Esophagus muscularis mucosa (tissue), 4 donors: ENCODE data around the gene ARHGAP9. TPM values are rescaled to one million over a fixed set of nuclear protein-coding genes. Genes with fewer than 3 reads are reported as not detected.

Experiments
- DNase-seq: peaks from one replicate; pipeline ENCODE4 v3.0.0-alpha.2; 2017; ENCODE audit errors: extremely low spot score
- H3K27ac ChIP-seq, 4 donors: fragments of 200-600 bp; sonication (generic); replicated peaks in 1 of 4; 1 replicate in 3 of 4; 2 replicates in 1 of 4; pipeline ENCODE4 v1.5.1; 2016 to 2019; ENCODE audit warnings: mild to moderate bottlenecking in 1 of 4
- H3K27me3 ChIP-seq, 4 donors: fragments of 200-600 bp; sonication (generic); one replicate each; pipeline versions ENCODE4 v1.5.1 to v1.6.0; 2016 to 2019
- H3K36me3 ChIP-seq, 4 donors: fragments of 200-600 bp; sonication (generic); one replicate each; pipeline ENCODE4 v1.5.1; 2016 to 2019
- H3K4me1 ChIP-seq, 4 donors: fragments of 200-600 bp; sonication (generic); one replicate each; pipeline ENCODE4 v1.5.1; 2016 to 2019
- H3K4me3 ChIP-seq, 4 donors: fragments of 200-600 bp; sonication (generic); 1 replicate in 2 of 4; 2 replicates in 2 of 4; pipeline ENCODE4 v1.5.1; 2016 to 2019; ENCODE audit warnings: mild to moderate bottlenecking in 4 of 4, moderate library complexity in 1 of 4
- H3K9me3 ChIP-seq, 4 donors: fragments of 200-600 bp; sonication (generic); 1 replicate in 3 of 4; 2 replicates in 1 of 4; pipeline ENCODE4 v1.5.1; 2016 to 2019
- EP300 ChIP-seq: sonication (generic); formaldehyde crosslinking; IDR thresholded peaks from one replicate; pipeline ENCODE4 v1.6.1; 2017; ENCODE audit warnings: antibody characterized with exemption
- POLR2A ChIP-seq: fragments of 450-650 bp; IDR thresholded peaks from one replicate; pipeline ENCODE4 v1.6.1; 2017; ENCODE audit warnings: antibody characterized with exemption, moderate library complexity, mild to moderate bottlenecking, low read depth
- POLR2AphosphoS5 ChIP-seq, 2 donors: sonication (generic); formaldehyde crosslinking; IDR thresholded peaks; one replicate each; pipeline ENCODE4 v1.6.1; 2017; ENCODE audit warnings: antibody characterized with exemption in 2 of 2
- WGBS: methylation state at CpG from one replicate; pipeline ENCODE4 v1.1.5; 2018; 5-methylcytosine and 5-hydroxymethylcytosine counted together
- intact Hi-C: fragments of 100-400 bp; cut with DNase I; formaldehyde crosslinking; loops from one replicate; pipeline ENCODE4 v1.15.1; 2023
- total RNA-seq, 4 donors: library from RNA; depleted of rRNA; stranded (reverse); fragments of >200 nt; gene quantifications; one replicate each; pipeline versions ENCODE4 v1.1.0 to v1.2.1, GENCODE V29; 2016
- TF ChIP-seq, protein P1 (sequence below), 3 experiments: fragments of 200-600 bp in 2 of 3; fragments of 450-650 bp in 1 of 3; sonication (generic) in 2 of 3; IDR thresholded peaks; one replicate each; pipeline ENCODE4 v1.5.1; 2017 to 2019; ENCODE audit warnings: antibody characterized with exemption in 3 of 3, mild to moderate bottlenecking in 2 of 3, moderate library complexity in 1 of 3

Gene ARHGAP9
- total RNA-seq, 4 donors from 2014 or later = 6.0 to 12.9 (median 8.8) TPM

- TF ChIP-seq POLR2AphosphoS5 (IDR thresholded peaks at IDR 0.05) = no peak
- TF ChIP-seq EP300 = no peak
- TF ChIP-seq, protein P1, sequence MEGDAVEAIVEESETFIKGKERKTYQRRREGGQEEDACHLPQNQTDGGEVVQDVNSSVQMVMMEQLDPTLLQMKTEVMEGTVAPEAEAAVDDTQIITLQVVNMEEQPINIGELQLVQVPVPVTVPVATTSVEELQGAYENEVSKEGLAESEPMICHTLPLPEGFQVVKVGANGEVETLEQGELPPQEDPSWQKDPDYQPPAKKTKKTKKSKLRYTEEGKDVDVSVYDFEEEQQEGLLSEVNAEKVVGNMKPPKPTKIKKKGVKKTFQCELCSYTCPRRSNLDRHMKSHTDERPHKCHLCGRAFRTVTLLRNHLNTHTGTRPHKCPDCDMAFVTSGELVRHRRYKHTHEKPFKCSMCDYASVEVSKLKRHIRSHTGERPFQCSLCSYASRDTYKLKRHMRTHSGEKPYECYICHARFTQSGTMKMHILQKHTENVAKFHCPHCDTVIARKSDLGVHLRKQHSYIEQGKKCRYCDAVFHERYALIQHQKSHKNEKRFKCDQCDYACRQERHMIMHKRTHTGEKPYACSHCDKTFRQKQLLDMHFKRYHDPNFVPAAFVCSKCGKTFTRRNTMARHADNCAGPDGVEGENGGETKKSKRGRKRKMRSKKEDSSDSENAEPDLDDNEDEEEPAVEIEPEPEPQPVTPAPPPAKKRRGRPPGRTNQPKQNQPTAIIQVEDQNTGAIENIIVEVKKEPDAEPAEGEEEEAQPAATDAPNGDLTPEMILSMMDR (IDR thresholded peaks at IDR 0.05) = no peak
- no peak for TF ChIP-seq POLR2A
- 80% methylated on average over 12 of the region's 14 CpGs for WGBS
- intact Hi-C loops = no loop called here
- Histone ChIP-seq H3K36me3 (no peaks in the 10 kb centered on the region), H3K4me1 (peaks cover 6 to 21% (median 19%) of the 10 kb centered on the region in 4 donors), H3K27me3 (peaks cover 0 to 46% (median 3%) of the 10 kb centered on the region in 4 donors), H3K9me3 (no peaks in the 10 kb centered on the region), H3K4me3 (no peak overlapping the region), H3K27ac (no peak overlapping the region)
- no peak for DNase-seq
Measured at GRCh38 chr12:57465747-57466505, 13.7 kb downstream of the ARHGAP9 start.

- H3K36me3 ChIP-seq = no peaks in the 10 kb centered on the region
- H3K27me3 ChIP-seq = peaks cover 0 to 45% (median 4%) of the 10 kb centered on the region in 4 donors
- DNase-seq = no peak
- H3K4me1 ChIP-seq = peaks cover 13 to 29% (median 26%) of the 10 kb centered on the region in 4 donors
- TF ChIP-seq EP300 (no peak), POLR2AphosphoS5 (IDR thresholded peaks at IDR 0.05) (no peak), POLR2A (no peak)
- TF ChIP-seq, protein P1 (IDR thresholded peaks at IDR 0.05) = no peak
- intact Hi-C loops = no loop called here
- no peak overlapping the region for H3K27ac ChIP-seq
- H3K4me3 ChIP-seq = no peak overlapping the region
- 83% methylated on average over 6 of the region's 6 CpGs for WGBS
- no peaks in the 10 kb centered on the region for H3K9me3 ChIP-seq
Measured at GRCh38 chr12:57465030-57465746, 14.5 kb downstream of the ARHGAP9 start.

DNA sequence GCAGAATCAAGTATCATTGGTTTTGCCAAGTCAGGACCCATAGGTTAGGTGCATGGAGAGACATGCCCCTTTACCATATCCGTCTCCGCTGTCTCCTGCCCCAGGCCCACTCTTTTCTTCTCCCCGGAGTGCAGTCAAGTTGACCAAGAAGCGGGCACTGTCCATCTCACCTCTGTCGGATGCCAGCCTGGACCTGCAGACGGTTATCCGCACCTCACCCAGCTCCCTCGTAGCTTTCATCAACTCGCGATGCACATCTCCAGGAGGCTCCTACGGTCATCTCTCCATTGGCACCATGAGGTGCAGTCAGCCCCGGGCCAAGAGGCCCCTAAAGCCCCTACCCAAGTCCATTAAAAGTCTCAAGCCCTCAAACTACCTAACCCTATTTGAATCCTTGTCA, 15.1 kb downstream of the ARHGAP9 start:
- intact Hi-C loops = no loop called here
- Histone ChIP-seq H3K4me1 (peaks cover 16 to 35% (median 31%) of the 10 kb centered on the region in 4 donors), H3K4me3 (no peak overlapping the region), H3K27me3 (peaks cover 0 to 39% (median 4%) of the 10 kb centered on the region in 4 donors), H3K36me3 (no peaks in the 10 kb centered on the region), H3K9me3 (no peaks in the 10 kb centered on the region), H3K27ac (no peak overlapping the region)
- TF ChIP-seq EP300 = no peak
- no peak for TF ChIP-seq POLR2A
- no peak for TF ChIP-seq POLR2AphosphoS5 (IDR thresholded peaks at IDR 0.05)
- TF ChIP-seq, protein P1 (IDR thresholded peaks at IDR 0.05) = no peak
- no peak for DNase-seq
- WGBS = 95% methylated on average over 12 of the region's 12 CpGs

- H3K36me3 ChIP-seq = no peaks in the 10 kb centered on the region
- peak overlapping the region; percentile 80 to 85 (median 82) for H3K27ac ChIP-seq
- H3K9me3 ChIP-seq = no peaks in the 10 kb centered on the region
- no peak for TF ChIP-seq EP300
- no peak for TF ChIP-seq POLR2AphosphoS5 (IDR thresholded peaks at IDR 0.05)
- TF ChIP-seq, protein P1 (IDR thresholded peaks at IDR 0.05) = no peak
- no peak for TF ChIP-seq POLR2A
- WGBS = 37% methylated on average over 3 of the region's 5 CpGs
- intact Hi-C loops = no loop called here
- DNase-seq = no peak
- H3K27me3 ChIP-seq = peaks cover 0 to 23% (median 4%) of the 10 kb centered on the region in 4 donors
- H3K4me3 ChIP-seq = peak overlapping the region; percentile 64 to 79 (median 66)
- peaks cover 23 to 44% (median 40%) of the 10 kb centered on the region in 4 donors for H3K4me1 ChIP-seq
Measured at GRCh38 chr12:57462912-57463253, 16.8 kb downstream of the ARHGAP9 start.
